Ovary (tissue), 9 donors: Measurements from ENCODE around the gene IGFBP4. TPM values are rescaled to one million over a fixed set of nuclear protein-coding genes. Genes with fewer than 3 reads are reported as not detected.

Experiments used
- DNase-seq, 5 donors: peaks; one replicate each; pipeline ENCODE4 v3.0.0-alpha.2; 2019 to 2020
- H3K27ac ChIP-seq, 2 donors: fragments of 200-600 bp; one replicate each; pipeline versions ENCODE4 v1.5.1 to v1.8.0; 2019 to 2022
- H3K27me3 ChIP-seq: fragments of 200-600 bp; one replicate; pipeline ENCODE4 v1.8.0; 2022
- H3K36me3 ChIP-seq: fragments of 200-600 bp; sonication (generic); one replicate; pipeline ENCODE4 v1.5.1; 2019
- H3K4me1 ChIP-seq: one replicate; pipeline ENCODE4 v1.8.1; 2013; ENCODE audit warnings: mild to moderate bottlenecking, moderate library complexity; ENCODE audit not compliant: insufficient read depth
- H3K4me3 ChIP-seq: fragments of 200-600 bp; sonication (generic); one replicate; pipeline ENCODE4 v1.5.1; 2017
- H3K9me3 ChIP-seq, 2 donors: fragments of 200-600 bp in 1 of 2; sonication (generic) in 1 of 2; one replicate each; pipeline versions ENCODE4 v1.5.1 to v1.8.1; 2013 to 2019; ENCODE audit warnings: mild to moderate bottlenecking in 1 of 2, moderate library complexity in 1 of 2
- CTCF ChIP-seq, 3 donors: fragments of 450-650 bp in 2 of 3; fragments of 200-600 bp in 1 of 3; IDR thresholded peaks; one replicate each; pipeline versions ENCODE4 v1.5.1 to v1.8.0; 2016 to 2022; ENCODE audit warnings: antibody characterized with exemption in 3 of 3, mild to moderate bottlenecking in 1 of 3
- EP300 ChIP-seq: sonication (generic); formaldehyde crosslinking; IDR thresholded peaks from one replicate; pipeline ENCODE4 v1.6.1; 2017; ENCODE audit warnings: antibody characterized with exemption
- POLR2A ChIP-seq: fragments of 450-650 bp; IDR thresholded peaks from one replicate; pipeline ENCODE4 v1.6.1; 2017; ENCODE audit warnings: antibody characterized with exemption, mild to moderate bottlenecking, moderate library complexity
- WGBS, 3 donors: extraction: QIAGEN DNeasy Blood & Tissue Kit in 1 of 3; methylation state at CpG; one replicate each; pipeline versions ENCODE4 v1.1.5 to v1.1.7; 2013 to 2017; 5-methylcytosine and 5-hydroxymethylcytosine counted together
- intact Hi-C, 4 donors: fragments of 100-400 bp; cut with DNase I; formaldehyde crosslinking; loops; one replicate each; pipeline versions ENCODE4 v1.11.0 to v1.15.1; 2022 to 2023
- polyA plus RNA-seq, 2 donors: library from polyadenylated mRNA; stranded (reverse); fragments of 200-250 nt in 1 of 2; fragments of 350-450 nt in 1 of 2; fragmentation: Illumina TruSeq in 1 of 2; extraction: RNeasy Lipid Tissue Mini Kit (QIAGEN cat#74804) in 1 of 2; gene quantifications; one replicate each; pipeline ENCODE4 v1.2.3, GENCODE V29; 2013 to 2014
- total RNA-seq, 7 donors: library from RNA; depleted of rRNA in 2 of 7; stranded (reverse); fragments of >200 nt in 2 of 7; fragmentation: NEBNext Ultra II Directional in 3 of 7; extraction: Animal tissue kit (Norgen Biotek cat#: 25700) in 3 of 7; gene quantifications; one replicate each; pipeline versions ENCODE4 v1.1.0 to v1.2.4, GENCODE V29; 2016 to 2023
- donor health status: DM: no; HTN: no; CAD: no; lungs with moderate emphysema.
- donor health status: DM: no; HTN: no; CAD: no.
- donor health status: Bipolar disorder and iron deficiency.
- donor health status: DM: yes; HTN: yes; CAD: no.
- donor health status: DM: no; HTN: no; CAD: no.
- donor health status: DM: yes; HTN: yes; CAD: no.

IGFBP4 gene
- total and polyA plus RNA-seq, 9 donors, result 457 to 3,447 (median 1,281) TPM

- H3K4me1 ChIP-seq, result peaks cover 2% of the 10 kb centered on the region
- DNase-seq, result no peak
- intact Hi-C loops, result no loop called here
Observed at GRCh38 chr17:40503154-40503553, 59.9 kb downstream of the IGFBP4 start.

GRCh38 chr17:40506786-40507185, 63.5 kb downstream of the IGFBP4 start:
- TF ChIP-seq CTCF (IDR thresholded peaks at IDR 0.05) (no peak), EP300 (no peak), POLR2A (no peak)
- Histone ChIP-seq H3K36me3 (no peaks in the 10 kb centered on the region), H3K4me3 (no peak overlapping the region), H3K4me1 (no peaks in the 10 kb centered on the region), H3K27ac (no peak overlapping the region), H3K27me3 (no peaks in the 10 kb centered on the region), H3K9me3 (no peaks in the 10 kb centered on the region)
- intact Hi-C loops, result no loop called here
- WGBS, 3 donors, result 71 to 79% (median 75%) methylated on average over 5 of the region's 5 CpGs
- DNase-seq, result no peak

More at GRCh38 chr17:40503154-40503553, 59.9 kb downstream of the IGFBP4 start:
- WGBS, 3 donors, result 96 to 99% (median 98%) methylated on average over 2 of the region's 2 CpGs
- no peaks in the 10 kb centered on the region for H3K36me3 ChIP-seq
- H3K27me3 ChIP-seq, result no peaks in the 10 kb centered on the region
- H3K27ac ChIP-seq, result no peak overlapping the region
- no peaks in the 10 kb centered on the region for H3K9me3 ChIP-seq
- H3K4me3 ChIP-seq, result no peak overlapping the region
- no peak for TF ChIP-seq EP300
- TF ChIP-seq POLR2A, result no peak
- no peak for TF ChIP-seq CTCF (IDR thresholded peaks at IDR 0.05)

Other genes starting within 250 kb of the IGFBP4 start
- 10 to 100 TPM in 6 of 7 donors, 1 to 10 TPM in 1; 6.1 to 23.0 (median 18.4) TPM for gene WIPF2, start 224.1 kb upstream of the IGFBP4 start, total RNA-seq
- gene WIPF2, start 224.1 kb upstream of the IGFBP4 start, polyA plus RNA-seq, result 10 to 100 TPM in 1 of 2 donors, 1 to 10 TPM in 1; 8.4 to 27.8 TPM
- 1 to 10 TPM in 3 of 7 donors, under 1 TPM in 4; 0.34 to 3.8 (median 0.76) TPM for gene CDC6, start 155.6 kb upstream of the IGFBP4 start, total RNA-seq
- 1 to 10 TPM in 1 of 2 donors, under 1 TPM in 1; 0.80 to 3.3 TPM for gene CDC6, start 155.6 kb upstream of the IGFBP4 start, polyA plus RNA-seq
- 100 to 1,000 TPM in 1 of 7 donors, 10 to 100 TPM in 6; 19.8 to 100 (median 62.2) TPM for gene RARA, start 134.3 kb upstream of the IGFBP4 start, total RNA-seq
- gene RARA, start 134.3 kb upstream of the IGFBP4 start, polyA plus RNA-seq, result 10 to 100 TPM; 21.8 to 39.9 TPM
- gene GJD3, start 78.7 kb upstream of the IGFBP4 start, total RNA-seq, result 1 to 10 TPM in 2 of 7 donors, under 1 TPM in 3, not detected in 2; 0.66 to 1.8 (median 0.92) TPM
- under 1 TPM in 1 of 2 donors, not detected in 1; 0.24 TPM for gene GJD3, start 78.7 kb upstream of the IGFBP4 start, polyA plus RNA-seq
- gene TOP2A, start 25.6 kb upstream of the IGFBP4 start, total RNA-seq, result 1 to 10 TPM in 3 of 7 donors, under 1 TPM in 4; 0.36 to 4.5 (median 0.82) TPM
- 1 to 10 TPM; 1.2 to 3.3 TPM for gene TOP2A, start 25.6 kb upstream of the IGFBP4 start, polyA plus RNA-seq
- gene TNS4, start 58.2 kb downstream of the IGFBP4 start, total RNA-seq, result 1 to 10 TPM in 1 of 7 donors, under 1 TPM in 2, not detected in 4; 0.13 to 6.2 (median 0.95) TPM
- under 1 TPM in 1 of 2 donors, not detected in 1; 0.13 TPM for gene TNS4, start 58.2 kb downstream of the IGFBP4 start, polyA plus RNA-seq
- gene CCR7, start 122.0 kb downstream of the IGFBP4 start, total RNA-seq, result 1 to 10 TPM in 2 of 7 donors, under 1 TPM in 3, not detected in 2; 0.23 to 2.5 (median 0.37) TPM
- under 1 TPM; 0.18 to 0.60 TPM for gene CCR7, start 122.0 kb downstream of the IGFBP4 start, polyA plus RNA-seq
- gene SMARCE1, start 204.4 kb downstream of the IGFBP4 start, total RNA-seq, result 100 to 1,000 TPM in 5 of 7 donors, 10 to 100 TPM in 2; 80.2 to 129 (median 112) TPM
- 100 to 1,000 TPM; 109 to 158 TPM for gene SMARCE1, start 204.4 kb downstream of the IGFBP4 start, polyA plus RNA-seq
- gene KRT222, start 221.7 kb downstream of the IGFBP4 start, total RNA-seq, result under 1 TPM in 4 of 7 donors, not detected in 3; 0.20 to 0.57 (median 0.39) TPM
- gene KRT222, start 221.7 kb downstream of the IGFBP4 start, polyA plus RNA-seq, result 1 to 10 TPM in 1 of 2 donors, under 1 TPM in 1; 0.10 to 1.6 TPM